Stimulated activated CD4-positive, alpha-beta T cell treated with anti-CD3 and anti-CD28 coated beads, Interleukin-1b, Interleukin-23, amount 100 ng/mL, for 4 hours (primary cell): ENCODE data around the gene MPP2.
"Not testable (repeated sequence)": the region's sequence is repeated elsewhere in the genome, so short reads cannot be mapped to it uniquely, and the experiment has no call there.

Experiments
- DNase-seq, 2 donors: peaks; one replicate each; pipeline ENCODE4 v3.0.0-alpha.2; 2020; ENCODE audit warnings: low read depth in 2 of 2

MPP2 gene

GRCh38 chr17:43846963-43847371 lies 60.4 kb downstream of the MPP2 start, which contains the start of gene CD300LG:
Gene CD300LG, plus strand, starts transcription at chr17:43847176. Its CDS starts 41 bp downstream, at chr17:43847217.
- DNase-seq: no peak

DNA sequence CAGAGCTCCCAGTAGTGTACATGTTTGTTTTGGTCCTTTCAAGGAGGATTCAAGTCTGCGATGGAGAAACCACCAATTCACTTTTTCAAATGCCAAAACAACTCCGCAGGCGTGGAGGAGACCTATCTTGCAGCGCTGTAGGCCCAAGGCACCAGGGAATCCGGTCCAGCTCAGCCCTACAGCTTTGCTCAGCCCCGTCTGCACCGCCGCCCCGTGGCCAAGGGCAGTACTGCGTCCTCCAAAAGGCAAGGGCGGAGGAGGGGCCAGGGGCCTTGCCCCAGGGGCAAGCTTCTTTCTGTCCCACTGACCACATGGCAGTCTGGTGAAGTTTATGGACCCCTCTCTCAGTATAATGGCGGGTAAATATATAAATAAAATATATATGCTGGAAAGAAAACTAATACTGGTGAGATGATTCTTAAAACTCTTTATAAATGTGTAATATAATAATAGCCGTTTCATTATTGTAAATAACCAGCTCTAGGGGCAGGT lies 61.1 kb downstream of the MPP2 start:
- peak; percentile 62 to 75 for DNase-seq

DNA sequence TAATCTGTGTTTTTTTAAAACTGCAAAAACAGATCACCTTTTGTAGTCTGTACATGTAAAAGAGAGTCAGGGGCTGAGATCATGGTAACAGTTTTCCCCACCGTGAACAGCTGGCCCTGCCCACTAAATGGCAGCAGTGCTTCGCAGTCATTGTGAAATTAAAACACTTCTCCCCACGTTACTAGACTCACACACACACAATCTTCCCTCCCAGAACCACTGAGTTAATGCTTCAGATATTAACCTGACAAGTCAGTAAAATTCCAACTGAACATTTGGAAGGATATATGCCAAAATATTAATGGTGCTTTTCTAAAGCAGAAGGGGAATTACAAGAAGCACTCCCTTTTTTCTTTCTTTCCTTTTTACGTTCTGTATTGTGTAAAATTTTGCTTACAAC lies 61.6 kb downstream of the MPP2 start:
- no peak for DNase-seq

- no peak for DNase-seq
These were observed 63.1 kb downstream of the MPP2 start for GRCh38 chr17:43844241-43844640.

DNA sequence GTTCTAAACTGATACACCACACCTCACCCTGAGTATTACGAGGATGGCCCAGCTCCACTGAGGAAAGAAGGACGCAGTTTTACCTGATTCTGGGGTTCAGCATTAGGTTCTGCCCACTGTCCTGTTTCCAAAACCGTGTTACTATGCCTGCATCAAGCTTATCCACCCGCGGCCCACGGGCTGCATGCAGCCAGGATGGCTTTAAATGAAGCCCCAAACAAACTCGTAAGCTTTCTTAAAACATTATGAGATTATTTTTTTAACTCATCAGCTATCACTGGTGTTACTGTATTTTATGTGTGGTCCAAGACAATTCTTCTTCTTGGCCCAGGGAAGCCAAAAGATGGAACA lies 64.4 kb downstream of the MPP2 start:
- DNase-seq: no peak

DNA sequence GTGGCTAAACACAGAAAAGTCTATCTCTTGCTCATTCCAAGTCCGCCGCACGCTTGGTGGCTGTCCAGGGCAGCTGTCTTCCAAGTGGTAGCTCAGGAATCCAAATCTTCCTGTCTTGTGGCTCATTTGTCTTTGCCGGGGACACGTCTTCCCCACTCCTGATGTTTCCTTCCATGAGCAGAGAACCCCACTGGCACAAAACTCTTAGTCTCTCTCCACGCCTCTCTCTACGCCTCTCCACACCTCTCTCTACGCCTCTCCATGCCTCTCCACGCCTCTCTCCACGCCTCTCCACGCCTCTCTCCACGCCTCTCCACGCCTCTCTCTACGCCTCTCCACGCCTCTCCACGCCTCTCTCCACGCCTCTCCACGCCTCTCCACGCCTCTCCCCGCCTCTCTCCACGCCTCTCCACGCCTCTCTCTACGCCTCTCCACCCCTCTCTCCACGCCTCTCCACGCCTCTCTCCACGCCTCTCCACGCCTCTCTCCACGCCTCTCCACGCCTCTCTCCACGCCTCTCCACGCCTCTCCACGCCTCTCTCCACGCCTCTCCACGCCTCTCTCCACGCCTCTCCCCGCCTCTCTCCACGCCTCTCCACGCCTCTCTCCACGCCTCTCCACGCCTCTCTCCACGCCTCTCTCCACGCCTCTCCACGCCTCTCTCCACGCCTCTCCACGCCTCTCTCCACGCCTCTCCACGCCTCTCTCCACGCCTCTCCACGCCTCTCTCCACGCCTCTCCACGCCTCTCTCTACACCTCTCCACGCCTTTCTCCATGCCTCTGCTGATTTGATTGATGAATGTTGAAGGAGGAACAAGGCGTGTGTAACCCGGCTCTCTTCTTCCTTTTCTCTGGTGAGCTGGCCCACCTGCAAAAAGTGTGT lies 65.0 kb downstream of the MPP2 start:
- not testable (repeated sequence) for DNase-seq

DNA sequence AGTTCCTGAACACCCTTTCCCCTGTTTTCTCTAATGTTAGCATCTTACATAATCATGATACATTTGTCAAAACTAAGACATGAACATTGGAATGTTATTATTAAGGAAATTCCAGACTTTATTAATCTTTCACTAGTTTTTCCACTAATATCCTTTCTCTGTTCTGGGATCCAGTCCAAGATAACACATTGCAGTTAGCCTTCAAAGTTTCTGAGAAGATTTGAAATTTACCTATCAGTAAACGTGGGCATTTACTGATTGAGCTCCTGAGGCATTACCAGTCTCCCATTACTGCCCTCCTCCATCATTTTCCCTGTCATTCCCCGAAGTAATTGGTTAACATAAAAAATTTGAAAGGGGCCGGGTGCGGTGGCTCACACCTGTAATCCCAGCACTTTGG lies 66.1 kb downstream of the MPP2 start:
- DNase-seq: no peak

- no peak for DNase-seq
These were observed 66.5 kb downstream of the MPP2 start for GRCh38 chr17:43840814-43841213.

GRCh38 chr17:43839670-43840108 lies 67.6 kb downstream of the MPP2 start:
- DNase-seq: no peak

DNA sequence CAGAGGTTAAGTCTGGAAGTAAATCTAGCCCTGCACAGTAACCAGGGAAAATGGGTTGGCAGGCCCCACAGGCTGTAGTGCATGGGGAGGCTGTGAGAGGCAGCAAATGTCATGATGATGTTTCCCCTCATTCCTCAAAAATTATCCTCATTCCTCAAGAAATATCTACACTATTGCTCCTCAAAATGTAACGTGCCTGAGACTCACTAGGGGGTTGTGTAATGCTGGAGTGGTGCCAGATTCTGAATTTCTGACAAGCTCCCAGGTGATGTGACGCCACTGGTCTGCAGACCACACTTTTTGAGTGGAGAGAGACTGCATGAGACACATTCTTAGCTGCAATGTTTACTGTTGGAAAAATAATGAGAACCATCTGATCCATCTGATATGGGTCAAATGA lies 73.2 kb downstream of the MPP2 start:
- DNase-seq: no peak

GRCh38 chr17:43832976-43833829 lies 74.1 kb downstream of the MPP2 start, which contains the start of gene MPP3:
Gene MPP3, minus strand, starts transcription at chr17:43833146. Its CDS starts 1,240 bp downstream, at chr17:43831906.
- peak; percentile 34 to 53 for DNase-seq

- peak in 1 of 2 donors; percentile 22 for DNase-seq
These were observed 75.0 kb downstream of the MPP2 start for GRCh38 chr17:43832168-43832975.

GRCh38 chr17:43831633-43832032 lies 75.7 kb downstream of the MPP2 start:
- DNase-seq: no peak

GRCh38 chr17:43830510-43831140 lies 76.7 kb downstream of the MPP2 start:
- no peak for DNase-seq

GRCh38 chr17:43829738-43830137 lies 77.6 kb downstream of the MPP2 start:
- DNase-seq: no peak

GRCh38 chr17:43827596-43827995 lies 79.7 kb downstream of the MPP2 start:
- no peak for DNase-seq

DNA sequence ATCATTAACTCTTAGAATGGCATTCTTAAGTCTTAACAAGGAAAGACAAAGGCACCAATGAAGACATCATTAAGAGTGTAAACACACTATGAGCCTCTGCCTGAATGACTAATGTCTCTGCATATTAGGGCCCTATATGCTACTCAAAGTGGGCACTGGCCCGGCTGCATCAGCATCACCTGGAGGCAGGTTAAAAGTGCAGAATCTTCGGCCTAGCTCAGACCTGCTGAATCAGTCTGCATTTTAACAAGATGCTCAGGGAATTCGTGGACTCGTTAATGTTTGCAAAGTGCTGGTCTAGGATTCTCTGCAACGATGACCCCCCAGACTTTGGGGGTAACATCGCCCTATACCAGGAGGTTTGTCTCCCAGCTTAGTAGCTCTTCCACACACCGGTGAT lies 81.1 kb downstream of the MPP2 start:
- DNase-seq: no peak

DNA sequence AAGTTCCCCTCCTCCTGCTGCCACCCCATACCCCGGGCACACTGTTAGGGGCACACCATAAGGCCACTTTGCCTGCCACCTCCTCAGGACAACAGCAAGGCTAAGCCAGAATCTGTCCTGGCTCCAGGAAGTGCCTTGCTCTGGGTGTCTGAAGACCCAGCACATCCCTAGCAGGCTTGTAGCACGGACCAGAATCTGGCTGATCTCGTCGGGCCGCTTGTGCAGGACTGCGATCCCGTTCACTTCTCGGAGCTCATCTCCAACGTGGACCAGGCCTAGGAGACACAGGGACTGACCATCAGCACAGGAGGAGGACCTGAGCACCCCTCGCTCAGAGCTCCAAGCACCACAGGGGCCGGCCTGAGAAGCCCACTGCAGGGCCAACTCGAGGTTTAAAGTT lies 81.8 kb downstream of the MPP2 start:
- no peak for DNase-seq
